Mucosa of gallbladder (tissue), 1 donor: ENCODE data around the gene ATP10A. TPM values are rescaled to one million over a fixed set of nuclear protein-coding genes. Genes with fewer than 3 reads are reported as not detected.
A peak's percentile ranks its signal among the peaks of the same experiment; 100 is the strongest.
"Not testable (repeated sequence)": the region's sequence is repeated elsewhere in the genome, so short reads cannot be mapped to it uniquely, and the experiment has no call there.

Experiments used
- DNase-seq: peaks from one replicate; pipeline ENCODE4 v3.0.0-alpha.2; 2020; ENCODE audit warnings: low spot score
- total RNA-seq: library from RNA; stranded (reverse); gene quantifications from one replicate; pipeline ENCODE4 v1.2.1, GENCODE V29; 2021
- donor health status: DM: no; HTN: no; CAD: no.

Gene ATP10A
- total RNA-seq, 1 donor from 2014 or later: 19.8 TPM

DNA sequence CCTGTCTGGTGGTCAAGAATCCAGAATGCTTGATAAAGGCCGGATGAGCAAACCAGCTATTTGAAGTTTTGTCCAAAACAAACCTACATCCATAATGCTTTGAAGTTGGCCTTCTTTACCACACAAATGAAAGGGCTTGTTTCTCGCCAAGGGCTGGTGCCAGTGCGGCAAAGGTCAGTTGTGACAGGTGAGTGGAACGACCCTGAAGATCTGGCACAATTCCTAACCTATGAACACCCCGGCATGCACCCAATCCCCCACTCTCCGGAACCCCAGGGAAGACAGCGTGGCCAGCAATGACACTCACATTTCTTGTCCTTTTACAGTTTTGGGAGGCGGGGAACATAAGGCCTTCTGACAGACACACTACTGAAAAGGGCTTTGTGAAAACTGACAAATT lies 90.6 kb downstream of the ATP10A start:
- DNase-seq: no peak

DNA sequence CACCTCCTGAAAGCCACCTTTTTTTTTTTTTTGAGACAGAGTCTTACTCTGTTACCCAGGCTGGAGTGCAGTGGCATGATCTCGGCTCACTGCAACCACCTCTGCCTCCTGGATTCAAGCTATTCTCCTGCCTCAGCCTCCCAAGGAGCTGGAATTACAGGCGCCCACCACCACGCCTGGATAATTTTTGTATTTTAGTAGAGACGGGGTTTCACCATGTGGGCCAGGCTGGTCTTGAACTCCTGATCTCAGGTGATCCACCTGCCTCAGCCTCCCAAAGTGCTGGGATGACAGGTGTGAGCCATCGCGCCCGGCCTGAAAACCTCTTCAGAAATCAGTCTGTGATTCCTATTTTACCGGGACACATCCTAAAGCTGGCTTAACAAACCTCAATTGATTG lies 91.4 kb downstream of the ATP10A start:
- not testable (repeated sequence) for DNase-seq

- DNase-seq: no peak
Observed at GRCh38 chr15:25771338-25771706, 91.8 kb downstream of the ATP10A start.

DNA sequence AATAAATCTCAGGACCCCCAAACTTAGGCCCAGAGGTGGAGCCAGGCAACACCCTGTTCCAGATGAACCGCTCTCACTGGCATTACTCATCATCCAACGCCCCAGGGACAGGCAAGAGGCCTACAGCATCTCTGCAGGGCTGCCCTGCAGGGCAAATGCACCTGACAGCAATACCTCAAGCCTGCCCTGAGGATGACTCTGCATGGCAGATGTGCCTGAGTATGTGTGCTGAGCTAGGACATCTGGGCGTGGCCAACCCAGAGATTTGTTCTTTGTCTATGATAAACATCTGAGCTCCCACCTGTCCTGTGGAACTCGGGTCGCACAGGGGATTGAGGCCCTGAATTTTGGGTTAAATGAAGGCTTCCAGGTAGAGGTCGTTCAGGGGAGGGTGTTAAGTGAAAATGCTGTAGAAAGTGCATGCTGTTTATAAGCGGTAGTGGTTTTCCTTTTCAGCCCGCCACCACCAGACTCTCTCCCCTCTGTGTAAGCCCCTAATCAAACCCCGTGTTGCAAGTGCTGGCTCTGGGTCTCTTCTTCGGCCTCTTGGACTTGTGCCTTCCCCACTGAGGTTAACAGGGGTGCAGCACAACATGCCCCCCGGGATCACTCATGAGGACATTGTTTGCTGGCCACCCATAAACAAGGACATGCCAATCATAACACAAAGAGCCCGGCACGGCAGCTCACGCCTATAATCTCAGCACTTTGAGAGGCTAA lies 92.3 kb downstream of the ATP10A start:
- no peak for DNase-seq

- DNase-seq: no peak
Observed at GRCh38 chr15:25770031-25770430, 93.1 kb downstream of the ATP10A start.

DNA sequence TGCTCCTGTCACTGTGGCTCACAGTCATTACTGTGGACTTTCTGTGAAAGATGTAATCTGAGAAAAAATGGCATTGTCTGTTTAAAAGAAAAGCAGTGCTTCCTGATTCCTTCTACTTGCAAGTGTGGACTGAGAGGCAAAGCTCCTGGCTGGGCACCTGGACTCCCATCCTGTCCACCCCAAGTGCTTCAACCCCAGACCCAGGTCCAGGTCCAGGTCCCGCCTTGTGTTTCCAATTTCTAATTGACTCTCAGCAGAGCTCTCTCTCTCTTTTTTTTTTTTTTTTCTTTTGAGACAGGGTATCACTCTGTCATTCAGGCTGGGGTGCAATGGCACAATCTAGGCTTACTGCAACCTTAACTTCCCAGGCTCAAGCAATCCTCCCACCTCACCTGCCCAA lies 94.9 kb downstream of the ATP10A start:
- no peak for DNase-seq

GRCh38 chr15:25767356-25768151 lies 95.6 kb downstream of the ATP10A start:
- DNase-seq: no peak

- DNase-seq: no peak
Observed at GRCh38 chr15:25766417-25766816, 96.7 kb downstream of the ATP10A start.

GRCh38 chr15:25764980-25765735 lies 98.0 kb downstream of the ATP10A start:
- peak; percentile 69 for DNase-seq

DNA sequence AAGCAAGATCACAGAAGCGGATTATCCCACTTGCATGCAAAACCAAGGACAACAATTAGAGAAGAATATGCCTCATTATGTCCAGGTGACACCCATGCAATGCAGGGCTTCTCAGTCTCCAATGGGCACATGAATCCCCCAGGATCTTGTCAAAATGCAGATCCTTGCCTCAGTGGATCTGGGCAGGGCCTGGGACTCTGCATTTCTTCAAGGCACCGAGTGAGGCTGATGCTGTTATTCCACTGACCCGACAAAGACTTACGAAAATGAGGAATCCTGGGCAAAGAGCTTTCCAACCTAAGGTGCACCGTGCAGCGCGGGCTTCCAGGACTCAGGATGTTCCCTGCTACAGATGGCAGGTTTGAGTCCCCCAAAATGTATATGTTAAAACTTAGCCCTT lies 99.2 kb downstream of the ATP10A start:
- DNase-seq: no peak

GRCh38 chr15:25763331-25763751 lies 99.8 kb downstream of the ATP10A start:
- peak; percentile 45 for DNase-seq

DNA sequence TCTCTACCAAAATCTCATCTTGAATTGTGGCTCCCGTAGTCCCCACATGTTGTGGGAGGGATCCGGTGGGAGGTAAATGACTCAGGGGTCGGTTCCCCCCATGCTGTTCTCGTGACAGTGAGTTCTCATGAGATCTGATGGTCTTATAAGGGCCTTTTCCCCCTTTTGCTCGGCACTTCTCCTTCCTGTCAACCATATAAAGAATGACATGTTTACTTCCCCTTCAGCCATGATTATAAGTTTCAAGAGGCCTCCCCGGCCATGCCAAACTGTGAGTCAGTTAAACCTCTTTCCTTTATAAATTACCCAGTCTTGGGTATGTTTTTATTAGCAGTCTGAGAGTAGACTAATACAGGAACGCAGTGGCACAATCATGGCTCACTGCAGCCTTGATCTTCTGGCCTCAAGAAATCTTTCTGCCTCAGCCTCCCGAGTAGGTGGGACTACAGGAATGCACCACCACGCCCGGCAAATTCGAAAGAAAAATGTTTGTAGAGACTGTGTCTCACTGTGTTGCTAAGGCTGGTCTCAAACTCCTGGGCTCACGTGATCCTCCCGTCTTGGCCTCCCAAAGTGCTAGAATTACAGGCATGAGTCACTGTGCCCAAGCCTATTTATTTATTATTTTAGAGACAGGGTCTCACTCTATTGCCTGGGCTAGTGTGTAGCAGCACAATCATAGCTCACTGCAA lies 101.0 kb downstream of the ATP10A start:
- no peak for DNase-seq

- no peak for DNase-seq
Observed at GRCh38 chr15:25759421-25759820, 103.7 kb downstream of the ATP10A start.

GRCh38 chr15:25758612-25759011 lies 104.5 kb downstream of the ATP10A start:
- DNase-seq: not testable (repeated sequence)

DNA sequence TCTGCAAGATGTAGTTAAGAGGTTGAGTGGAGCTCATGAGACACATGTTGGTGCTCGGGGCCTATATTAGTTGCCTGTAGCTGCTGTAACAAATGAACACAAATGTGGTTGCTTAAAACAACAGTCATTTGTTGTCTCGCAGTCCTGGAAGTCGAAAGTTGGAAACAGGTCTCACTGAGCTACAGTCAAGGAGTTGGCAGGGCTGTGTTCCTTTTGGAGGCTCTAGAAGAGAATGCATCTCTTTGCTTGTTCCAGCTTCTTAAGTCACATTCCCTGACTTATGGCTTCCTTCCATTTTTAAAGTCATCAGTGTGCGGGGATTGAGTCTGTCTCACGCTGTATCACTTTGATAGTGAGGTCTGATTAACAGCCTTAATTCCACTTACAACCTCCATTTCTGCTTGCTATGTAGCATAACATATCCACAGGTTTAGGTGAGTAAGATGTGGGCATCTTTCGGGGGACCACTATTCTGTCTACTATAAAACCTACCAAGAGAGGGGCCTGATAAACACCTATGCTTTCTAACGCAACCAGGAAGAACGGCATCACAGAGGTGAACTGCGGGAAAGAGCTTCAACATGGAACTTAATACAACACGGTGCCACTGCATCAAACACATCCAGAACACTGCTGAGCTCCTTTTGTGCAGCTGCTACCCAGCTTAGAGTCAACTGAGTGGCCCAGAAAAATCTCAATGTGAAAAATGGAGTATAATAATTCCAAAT lies 119.4 kb downstream of the ATP10A start:
- DNase-seq: no peak

GRCh38 chr15:25742776-25743547 lies 120.2 kb downstream of the ATP10A start:
- DNase-seq: no peak

- no peak for DNase-seq
Observed at GRCh38 chr15:25742041-25742730, 120.9 kb downstream of the ATP10A start.

DNA sequence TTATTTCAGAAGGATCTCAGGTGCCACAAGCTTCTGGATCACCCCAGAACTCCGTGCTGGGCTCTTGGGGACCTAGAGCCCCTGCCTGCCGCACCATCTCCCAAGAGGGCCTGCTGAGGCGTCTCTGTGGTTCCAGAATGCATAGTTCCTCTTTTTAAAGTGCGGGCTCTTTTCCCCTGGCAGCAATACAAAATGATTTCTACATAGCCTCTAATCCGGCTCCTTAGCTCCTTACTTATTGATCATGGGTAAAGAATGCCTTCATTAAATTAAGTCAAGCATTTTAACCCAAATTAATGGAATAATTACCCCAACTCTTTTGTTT lies 121.9 kb downstream of the ATP10A start:
- no peak for DNase-seq

DNA sequence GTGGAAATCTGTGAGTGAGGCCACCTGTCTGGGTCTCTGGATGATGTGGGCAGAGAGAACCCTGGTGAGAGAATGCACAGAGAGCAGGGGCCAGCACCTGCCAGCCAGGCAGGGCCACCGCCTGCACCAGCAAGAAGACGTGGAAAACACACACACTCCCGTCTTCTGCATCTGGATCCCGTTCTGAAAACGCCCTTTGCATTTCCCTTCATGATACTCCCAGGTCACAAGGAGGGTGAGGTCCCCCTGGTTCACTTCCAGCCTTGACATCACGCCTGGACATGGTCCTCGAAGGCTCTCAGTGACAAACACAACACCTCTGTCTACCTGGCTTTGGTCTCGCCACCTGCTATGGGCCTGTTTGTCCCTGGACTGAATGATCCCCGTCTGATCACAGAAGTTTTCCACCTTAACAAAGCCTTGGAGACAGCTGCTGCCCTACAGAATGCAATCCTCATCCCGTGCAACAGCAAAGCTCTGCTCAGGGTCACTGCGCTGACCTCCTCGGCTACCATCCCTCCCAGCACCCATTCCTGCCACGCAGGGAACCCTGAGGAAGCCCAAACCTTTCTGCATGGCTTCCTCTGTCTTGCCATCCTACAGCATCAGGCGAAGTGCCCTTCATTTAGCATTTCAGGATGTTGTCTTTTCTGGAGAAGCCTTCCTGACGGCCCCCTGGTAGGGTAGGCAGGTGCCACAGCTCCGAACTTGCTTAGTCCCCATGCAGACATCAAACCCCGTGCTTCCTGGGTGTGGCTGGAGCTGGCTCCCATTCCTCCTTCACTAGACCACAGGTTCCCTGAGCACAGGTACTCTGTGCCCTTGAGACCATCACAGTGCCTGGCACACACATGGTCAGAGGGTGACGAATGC lies 122.5 kb downstream of the ATP10A start:
- no peak for DNase-seq
